HG03039 (cell line): ENCODE results near the gene ZCWPW2.

Experiments
- ATAC-seq: cut with Tn5 transposase; IDR thresholded peaks from one replicate; pipeline ENCODE4 v1.9.1; 2021; ENCODE audit warnings: mild to moderate bottlenecking, moderate library complexity; ENCODE audit not compliant: unreplicated experiment

Gene ZCWPW2, protein sequence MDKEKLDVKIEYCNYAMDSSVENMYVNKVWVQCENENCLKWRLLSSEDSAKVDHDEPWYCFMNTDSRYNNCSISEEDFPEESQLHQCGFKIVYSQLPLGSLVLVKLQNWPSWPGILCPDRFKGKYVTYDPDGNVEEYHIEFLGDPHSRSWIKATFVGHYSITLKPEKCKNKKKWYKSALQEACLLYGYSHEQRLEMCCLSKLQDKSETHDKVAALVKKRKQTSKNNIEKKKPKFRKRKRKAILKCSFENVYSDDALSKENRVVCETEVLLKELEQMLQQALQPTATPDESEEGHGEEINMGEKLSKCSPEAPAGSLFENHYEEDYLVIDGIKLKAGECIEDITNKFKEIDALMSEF

DNA sequence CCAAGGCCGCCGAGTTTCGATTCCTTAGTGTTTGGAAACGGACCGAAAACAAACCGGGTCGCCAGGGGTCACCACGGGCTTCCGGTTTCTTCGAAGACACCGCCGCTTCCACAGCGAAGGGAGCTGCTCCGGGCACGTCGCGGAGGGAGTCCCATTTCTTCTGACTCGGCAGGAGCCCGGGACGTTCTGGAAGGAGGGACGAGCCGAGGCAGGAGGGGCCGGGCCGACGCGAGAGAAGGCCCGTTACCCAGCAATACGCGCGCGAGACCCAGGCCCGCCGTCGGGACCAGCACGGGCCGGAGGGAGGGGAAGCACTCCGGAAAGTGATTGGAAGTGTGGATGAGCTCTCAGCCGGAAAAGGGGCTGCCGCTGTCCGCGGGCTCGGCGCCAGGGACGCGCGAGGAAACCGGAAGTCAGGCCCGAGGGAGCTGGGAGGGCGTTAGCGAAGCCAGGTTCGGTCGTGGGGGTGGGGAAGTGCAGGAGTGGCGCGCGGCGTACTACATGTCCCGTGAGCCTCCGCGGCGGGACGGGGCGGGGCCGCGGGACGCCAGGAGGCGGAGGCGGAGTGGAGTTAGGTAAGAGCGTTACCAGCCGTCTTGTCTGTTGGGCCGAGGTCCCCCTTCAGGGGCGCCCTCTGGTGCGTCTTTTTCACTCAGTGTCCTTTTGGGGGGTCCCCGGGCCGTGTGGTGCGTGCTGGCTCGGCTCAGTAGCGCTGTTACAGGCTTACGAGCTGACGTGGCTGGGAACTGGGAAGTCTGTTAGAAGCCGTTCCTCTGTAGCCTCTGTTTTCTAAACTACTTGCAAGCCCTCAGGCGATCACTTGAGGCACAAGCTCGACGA lies at the start of gene ZCWPW2, which contains the start of gene AZI2:
Gene ZCWPW2, plus strand, starts transcription at position 93 of the 840 bp plus-strand sequence. CDS start 64,348 bp downstream, outside the sequence.
Gene AZI2, minus strand, starts transcription at position 196 of the 840 bp plus-strand sequence. CDS start 8,207 bp downstream, outside the sequence.
- peak; percentile 92 for ATAC-seq

DNA sequence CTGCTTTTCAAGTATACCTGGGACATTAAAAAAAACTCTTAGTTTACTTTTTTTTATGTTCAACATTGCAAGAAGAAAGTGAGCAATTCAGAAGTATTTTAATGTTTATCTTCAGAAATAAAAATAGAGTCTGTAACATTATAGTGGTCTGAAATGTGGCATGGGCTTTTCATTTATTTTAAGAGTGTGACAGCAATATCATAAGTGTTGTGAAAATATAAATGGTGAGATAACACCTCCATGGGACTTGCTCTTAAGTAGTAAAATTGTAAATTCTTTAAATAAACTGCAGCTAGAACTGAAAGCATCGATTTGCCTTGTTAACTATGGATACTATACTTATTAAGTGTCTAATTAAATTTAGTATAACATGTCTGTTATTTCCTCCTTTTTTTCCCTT lies 48.8 kb upstream of the ZCWPW2 start:
- ATAC-seq = no peak

DNA sequence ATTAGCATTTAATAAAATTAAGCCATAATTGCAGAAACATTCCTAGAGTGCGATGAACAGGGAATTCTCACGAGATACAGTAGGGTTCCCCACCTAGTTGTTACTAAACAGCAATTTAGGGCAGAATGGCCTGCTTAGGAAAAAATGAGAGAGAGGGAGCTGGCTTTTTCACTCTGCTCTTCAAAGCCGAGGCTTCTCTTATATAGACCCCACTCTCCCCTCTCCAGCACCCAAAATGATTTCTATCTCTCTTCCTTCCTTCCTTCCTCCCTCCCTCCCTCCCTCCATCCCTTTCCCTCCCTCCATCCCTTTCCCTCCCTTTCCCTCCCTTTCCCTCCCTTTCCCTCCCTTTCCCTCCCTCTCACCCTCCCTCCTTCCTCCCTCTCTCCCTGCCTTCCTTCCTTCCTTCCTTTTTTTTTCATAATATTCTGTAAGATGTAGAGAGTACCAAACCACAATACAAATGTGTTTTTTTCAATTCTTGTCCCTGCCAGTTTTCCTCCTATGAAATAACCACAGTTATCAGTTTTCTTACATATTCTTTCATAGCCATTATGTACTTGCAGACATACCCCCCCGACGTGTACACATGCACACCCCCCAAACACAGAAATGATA lies 48.1 kb upstream of the ZCWPW2 start:
- no peak for ATAC-seq

DNA sequence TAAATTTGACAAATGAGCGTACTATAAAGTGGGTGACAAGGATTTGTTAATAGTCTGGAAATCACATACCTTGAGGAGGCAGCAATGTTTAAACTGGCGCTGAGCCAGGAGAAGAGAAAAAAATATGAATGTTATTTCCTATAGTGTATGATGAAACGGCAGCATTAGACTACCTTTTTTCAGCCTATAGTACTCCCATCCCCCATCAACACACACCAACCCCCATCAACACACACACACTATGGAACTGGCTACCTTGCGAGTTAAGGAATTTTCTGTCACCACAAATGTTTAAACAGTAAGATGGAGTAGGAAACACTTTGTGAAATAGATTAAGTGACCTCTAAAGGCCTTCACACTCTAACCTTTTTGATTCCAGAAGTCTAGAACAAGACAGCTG lies 46.8 kb upstream of the ZCWPW2 start:
- no peak for ATAC-seq

DNA sequence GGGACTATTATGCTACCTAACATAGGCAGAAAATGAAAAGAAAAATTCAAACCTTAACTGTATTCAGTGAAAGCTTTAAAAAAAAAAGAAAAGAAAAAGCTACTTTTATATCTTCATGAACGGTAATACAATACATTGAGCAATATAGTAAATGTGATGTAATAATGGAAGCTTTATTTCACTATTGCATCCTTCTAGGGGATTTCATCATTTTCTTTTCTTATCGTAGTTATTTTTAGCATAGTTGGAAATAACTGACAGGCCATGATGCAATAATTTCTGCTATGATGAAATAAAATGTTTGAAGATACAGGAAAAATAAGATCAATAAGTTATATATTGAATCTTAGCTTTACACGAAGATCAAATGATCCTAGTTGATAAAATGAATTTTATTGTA lies 40.3 kb upstream of the ZCWPW2 start:
- no peak for ATAC-seq

DNA sequence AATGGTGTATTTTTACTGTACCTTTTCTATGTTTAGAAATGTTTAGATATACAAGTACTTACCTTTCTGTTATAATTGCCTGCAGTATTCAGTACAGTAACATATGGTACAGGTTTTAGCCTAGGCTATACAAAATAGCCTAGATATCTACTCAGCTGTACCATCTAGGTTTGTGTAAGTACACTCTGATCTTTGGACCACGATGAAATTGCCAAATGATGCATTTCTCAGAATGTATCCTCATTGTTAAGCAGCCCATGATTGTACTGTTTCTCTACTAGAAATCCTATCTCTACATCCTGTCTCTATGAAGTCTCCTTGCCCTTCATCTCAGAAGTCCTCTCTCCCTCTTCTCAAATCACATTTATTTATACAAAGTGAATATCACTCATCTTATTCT lies 32.8 kb upstream of the ZCWPW2 start:
- no peak for ATAC-seq

DNA sequence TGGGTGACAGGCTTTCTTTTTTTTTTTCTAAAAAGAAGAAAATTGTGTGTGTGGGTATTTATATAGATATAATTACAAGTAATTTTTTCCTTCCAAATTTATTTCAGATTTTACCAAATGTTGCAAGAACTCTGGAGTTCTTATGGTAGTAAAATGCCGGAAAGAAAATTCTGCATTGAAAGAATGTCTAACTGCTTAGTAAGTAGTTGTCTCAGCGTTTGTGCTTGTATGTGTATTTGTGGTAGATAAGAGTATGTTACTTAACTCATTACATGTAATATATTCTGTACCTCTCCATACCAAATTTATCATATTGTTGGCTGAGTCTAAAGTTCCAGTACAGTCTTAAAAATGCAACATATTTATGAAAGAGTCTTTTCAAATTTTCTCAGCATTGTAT lies 32.3 kb upstream of the ZCWPW2 start:
- ATAC-seq = no peak

DNA sequence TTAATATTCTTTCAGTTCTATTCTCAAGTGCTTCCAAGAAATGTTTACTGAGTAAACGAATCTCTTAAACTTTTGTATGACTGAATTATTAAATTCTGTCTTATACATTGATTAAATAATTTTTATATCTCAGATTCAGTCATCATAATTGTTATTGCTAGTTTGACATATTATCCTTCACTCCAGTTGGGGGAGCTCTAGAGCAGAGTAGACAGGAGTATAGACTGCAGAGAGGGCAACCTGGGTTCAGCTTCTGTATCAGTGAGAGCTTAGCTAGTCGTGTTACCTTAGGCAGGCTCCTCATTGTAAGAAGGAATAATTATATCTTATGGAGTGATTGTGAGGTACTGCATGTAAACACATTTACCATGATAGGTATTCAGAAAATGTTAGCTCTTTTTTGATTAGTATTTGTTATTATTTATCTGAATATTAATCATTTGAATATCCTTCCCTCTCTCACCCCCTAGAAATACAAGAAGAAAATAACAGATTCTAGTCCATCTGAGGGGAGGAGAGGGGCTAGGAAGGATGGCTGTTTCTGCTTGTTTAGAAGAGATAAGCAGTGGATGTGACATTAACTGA lies 31.0 kb upstream of the ZCWPW2 start:
- peak; percentile 93 for ATAC-seq

DNA sequence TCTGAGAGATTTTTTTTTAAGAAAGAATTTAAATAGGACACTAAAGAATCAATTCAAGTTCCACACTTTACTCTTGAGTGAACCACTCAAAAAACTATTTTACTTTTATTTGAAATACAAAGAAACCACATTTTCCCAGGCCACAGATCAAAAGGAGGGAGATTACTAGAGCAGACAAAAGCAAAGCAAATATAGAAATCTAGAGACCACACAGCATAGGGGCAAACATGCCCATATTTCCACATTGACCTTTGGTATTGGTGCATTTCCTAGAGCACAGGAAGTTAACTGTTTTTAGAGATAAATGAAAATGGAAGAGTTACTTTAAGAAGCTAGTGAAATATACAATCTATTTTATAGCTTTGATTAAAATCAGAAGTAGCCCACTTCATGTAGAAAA lies 27.5 kb upstream of the ZCWPW2 start:
- no peak for ATAC-seq

DNA sequence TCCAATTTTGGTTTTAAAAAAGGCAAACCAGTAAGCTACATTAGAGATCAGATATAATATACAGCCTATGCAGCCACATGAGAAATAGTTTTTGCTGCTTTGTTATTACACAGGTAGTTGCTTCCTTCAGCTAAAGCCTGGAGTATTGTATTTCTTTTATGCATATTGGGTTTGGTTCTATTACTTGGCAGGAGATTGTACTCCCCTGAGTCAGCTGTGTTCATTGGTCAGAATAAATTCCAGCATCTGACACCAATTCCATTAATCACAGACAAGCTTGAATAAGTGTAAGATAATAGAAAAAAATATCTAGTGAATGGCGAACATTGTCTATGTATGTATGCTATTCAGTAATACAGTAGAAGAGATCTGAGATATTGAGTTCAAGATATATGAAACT lies 26.1 kb upstream of the ZCWPW2 start:
- no peak for ATAC-seq

DNA sequence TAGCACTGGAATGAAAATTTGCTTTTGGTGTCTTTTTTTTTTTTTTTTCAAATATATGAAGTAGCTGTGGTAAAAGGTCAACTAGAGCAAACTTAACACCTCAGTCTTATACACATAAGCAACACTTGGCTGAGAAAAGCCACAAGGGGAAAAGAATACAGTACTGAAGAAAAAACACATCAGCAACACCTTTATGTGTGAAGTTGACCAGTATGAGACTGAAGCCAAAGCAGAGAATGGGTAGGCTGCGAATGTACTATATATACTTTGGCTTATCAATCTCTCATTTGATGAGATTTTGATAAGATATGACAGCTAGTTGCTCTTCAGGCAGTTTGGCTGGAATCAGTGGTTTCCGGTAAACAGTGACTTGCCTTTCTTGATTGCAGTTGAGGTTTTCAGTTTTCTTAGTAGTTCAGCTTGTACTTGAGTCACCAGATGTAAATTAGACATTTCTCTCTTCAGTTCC lies 22.0 kb upstream of the ZCWPW2 start:
- ATAC-seq = peak; percentile 69

DNA sequence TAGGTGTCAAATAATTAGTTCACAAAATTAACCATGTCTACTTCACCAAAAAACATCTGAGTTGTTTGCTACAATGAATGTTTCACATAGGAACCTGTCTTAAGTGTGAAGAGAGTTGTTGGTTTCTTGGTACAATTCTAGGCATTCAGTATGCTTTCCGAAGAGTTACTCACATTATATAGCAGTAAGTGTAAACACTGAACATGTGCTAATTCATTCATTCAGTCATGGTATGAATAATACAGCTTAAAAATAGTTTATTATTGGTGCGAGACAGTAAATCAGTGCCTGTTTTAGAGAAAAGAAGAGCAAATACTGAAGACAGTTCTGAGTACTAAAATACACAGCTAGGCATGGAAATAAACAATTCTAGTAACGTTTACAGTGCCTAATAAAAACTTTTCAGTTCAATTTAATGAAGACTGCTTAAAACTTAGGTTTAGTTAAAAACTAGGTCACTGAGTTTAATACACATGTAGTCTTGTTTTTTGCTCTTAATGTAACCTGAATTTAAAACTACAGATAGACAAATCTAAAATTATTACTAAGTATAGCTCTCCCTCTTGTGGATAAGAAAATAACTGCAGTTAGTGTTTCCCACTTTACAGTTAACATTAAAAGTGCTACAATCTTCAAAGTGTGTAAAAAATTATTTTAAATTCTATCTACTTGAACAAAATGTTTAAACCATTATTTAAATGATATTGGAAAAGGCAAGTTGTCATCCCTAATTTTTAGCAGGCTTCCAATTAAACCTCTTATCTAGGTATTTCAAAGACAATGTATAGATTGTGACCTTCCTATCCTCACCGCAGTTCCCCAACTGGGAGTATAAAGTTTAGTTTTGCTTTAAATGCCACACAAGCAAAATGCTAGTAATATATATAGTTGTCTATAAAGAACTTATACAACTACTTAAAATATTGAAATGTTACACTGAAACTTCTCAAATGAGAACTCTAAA lies 20.1 kb upstream of the ZCWPW2 start:
- ATAC-seq = no peak

DNA sequence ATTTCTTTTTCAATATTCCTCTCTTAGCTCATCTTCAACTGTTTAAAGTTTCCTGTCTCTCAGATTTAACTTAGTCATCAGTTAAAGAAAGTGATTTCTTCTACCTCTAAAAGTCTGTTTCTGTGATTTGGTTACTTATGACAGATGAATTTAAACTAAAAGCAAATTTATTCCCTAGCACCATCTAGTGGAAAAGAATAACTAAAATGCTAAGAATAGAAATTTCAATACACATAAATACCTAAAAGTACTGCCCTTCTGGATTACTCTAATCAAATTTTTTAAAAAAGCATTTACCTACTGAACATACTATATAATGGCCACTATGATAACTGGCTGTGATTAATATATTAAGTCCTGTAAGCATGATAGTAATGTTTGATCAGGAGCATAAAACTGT lies 14.0 kb upstream of the ZCWPW2 start:
- ATAC-seq = no peak

DNA sequence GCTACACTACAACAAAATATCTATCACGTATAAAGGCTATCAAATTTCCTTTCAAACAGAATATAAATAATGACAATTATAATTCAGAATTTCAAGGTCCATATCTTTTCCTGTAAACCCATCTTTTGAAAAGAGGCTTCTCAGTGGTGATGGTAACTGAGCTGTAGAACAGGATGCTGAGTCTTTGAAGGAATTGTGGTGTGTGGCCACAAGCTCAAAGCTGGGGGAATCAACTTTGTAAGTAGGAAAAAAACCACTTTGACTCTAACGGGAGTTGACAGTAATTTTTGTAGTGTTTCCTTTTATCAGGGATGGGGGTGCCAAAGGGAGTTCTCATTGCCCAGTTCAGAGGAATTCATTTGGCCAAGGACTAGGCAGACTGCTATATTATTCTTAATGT lies 13.3 kb upstream of the ZCWPW2 start:
- no peak for ATAC-seq

DNA sequence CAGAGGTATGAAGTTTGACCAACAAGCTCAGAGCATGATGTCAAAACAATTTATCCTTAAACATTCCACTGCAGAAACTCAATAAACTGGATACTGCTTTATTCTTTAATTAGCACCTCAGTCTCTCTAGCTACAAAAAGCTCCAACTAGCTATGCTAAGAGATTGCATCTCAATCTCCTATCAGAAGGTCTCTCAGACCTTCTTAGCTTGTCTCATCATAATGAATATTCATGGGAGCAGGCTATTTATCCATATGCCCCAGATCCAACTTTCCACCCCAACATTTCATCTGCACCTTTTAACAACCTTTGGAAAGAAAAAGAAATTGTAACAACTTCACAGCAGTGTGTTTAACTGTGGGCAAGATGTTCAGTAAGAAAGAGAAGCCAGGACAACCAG lies 11.3 kb upstream of the ZCWPW2 start:
- ATAC-seq = no peak

DNA sequence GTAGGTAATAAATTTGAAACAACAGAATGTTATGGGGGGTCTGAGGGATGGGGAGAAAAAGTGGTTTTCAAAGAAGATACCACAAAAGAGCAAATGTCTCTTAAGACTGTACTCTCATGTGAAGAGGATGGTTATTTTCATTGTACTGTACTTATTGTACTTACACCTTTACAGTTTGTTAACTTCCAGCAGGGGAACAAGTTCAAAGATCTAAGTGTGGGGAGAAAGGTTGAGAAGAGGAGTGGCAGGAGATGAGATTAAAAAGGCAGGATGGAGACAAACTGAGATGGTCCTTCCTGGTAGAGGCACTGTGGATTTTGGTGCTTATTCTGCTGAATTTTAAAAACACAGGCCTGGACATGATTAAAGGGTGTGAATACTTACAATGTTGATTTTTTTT lies 5.4 kb upstream of the ZCWPW2 start:
- no peak for ATAC-seq

DNA sequence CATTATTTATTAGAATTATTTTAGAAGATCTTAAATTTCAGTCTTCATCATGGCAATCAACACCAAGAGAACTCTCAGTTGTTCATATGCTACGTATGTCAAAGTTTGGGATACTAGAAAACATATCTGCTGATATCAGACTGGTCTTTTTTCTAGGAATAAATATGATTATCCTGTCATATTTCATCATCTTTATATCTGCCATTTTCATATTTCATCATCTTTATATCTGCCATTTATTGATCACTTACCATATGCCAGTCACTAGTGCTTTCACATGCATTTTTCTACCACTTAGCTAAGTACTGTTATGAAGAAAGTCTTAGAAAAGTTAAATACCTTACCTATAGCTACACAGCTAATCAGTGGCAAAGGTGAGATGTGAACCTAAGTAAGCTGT lies 2.8 kb upstream of the ZCWPW2 start:
- ATAC-seq = no peak

DNA sequence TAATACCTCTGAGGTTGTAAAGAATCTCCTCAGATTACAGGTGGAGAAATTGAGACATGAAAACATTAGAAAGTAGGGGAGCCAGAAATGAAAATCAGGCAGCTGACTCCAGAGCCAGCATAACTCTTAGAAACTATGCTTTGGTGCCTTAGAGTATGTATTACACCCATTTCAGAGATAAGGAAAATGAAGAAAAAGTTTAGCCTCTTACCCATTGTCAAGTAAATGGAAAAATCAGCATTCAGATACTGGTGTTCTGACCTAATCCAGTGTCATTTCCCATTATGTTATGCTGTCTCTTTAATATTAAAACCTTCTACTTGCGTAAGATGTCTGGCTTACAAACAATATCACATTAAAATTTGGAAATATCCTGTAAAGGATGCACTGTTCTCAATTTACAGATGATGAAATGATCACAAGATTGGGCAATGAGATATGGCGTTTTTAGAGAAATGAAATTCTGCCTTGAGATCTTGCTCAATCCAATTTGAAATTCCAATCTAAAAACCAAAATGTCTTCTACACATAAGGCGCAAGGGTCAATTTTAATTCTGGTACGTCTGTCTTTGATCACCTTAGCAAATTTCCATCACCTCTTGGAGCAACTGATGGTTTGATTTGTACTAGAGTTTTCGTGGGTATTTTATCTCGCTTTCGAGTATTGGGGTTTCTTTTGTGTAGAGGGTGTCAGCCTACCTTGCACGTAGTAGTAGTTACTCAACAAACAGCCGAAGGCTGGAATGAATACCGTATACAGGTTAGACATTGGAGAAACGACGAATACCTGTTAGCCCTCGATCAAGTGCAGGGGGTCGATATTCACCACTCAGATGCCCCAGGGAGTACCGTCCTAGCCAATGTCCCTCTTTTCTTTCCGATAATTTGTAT lies 902 bp upstream of the ZCWPW2 start:
- ATAC-seq = no peak

DNA sequence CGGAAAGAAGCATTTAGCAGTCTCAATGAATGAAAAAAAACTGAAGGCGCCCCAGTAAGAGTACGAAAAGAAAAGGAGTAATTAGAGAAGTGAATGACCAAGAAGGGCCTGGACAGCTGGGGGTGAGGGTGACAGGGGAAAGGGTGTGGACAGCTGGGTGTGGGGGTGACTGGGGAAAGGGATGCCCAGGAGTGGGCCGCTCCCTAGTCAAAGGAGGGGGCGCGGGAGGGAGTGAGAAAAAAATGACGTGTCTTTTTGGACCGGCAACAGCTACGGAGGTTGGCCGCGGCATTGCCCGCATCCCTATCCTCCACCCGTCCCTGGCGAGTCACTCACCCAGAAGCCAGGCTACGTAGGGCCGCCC lies 274 bp upstream of the ZCWPW2 start:
- ATAC-seq = no peak
